ENCODE data around the gene CELF2.

CELF2 gene

GRCh38 chr10:11286261-11286852 is 268.7 kb downstream of the CELF2 start:
- FAIRE-seq = no peak

DNA sequence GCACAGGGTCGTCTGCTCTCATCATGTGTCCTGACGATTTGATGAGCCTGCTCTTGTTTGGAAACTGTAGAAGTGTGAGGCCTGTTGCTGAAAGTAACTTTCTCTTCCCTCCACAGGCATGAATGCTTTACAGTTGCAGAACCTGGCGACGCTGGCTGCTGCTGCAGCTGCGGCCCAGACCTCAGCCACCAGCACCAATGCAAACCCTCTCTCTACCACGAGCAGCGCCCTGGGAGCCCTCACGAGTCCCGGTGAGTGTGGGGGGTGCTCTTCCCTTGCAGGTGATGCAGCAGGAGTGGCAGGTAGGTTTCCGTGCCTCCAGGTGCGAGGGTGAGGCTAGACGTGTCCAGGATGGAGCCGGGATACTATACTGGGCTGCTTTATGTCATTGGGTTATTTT is 270.6 kb downstream of the CELF2 start:
- no peak for FAIRE-seq
- no peak for DNase-seq (ENCODE audit: insufficient read length, low spot score)

More at GRCh38 chr10:11286261-11286852, 268.7 kb downstream of the CELF2 start:
- DNase-seq (ENCODE audit: insufficient read length, low spot score) = no peak

- FAIRE-seq (no peak), DNase-seq (ENCODE audit: insufficient read length, low spot score) (no peak)
Observed at GRCh38 chr10:11290156-11290890, 272.7 kb downstream of the CELF2 start.

DNA sequence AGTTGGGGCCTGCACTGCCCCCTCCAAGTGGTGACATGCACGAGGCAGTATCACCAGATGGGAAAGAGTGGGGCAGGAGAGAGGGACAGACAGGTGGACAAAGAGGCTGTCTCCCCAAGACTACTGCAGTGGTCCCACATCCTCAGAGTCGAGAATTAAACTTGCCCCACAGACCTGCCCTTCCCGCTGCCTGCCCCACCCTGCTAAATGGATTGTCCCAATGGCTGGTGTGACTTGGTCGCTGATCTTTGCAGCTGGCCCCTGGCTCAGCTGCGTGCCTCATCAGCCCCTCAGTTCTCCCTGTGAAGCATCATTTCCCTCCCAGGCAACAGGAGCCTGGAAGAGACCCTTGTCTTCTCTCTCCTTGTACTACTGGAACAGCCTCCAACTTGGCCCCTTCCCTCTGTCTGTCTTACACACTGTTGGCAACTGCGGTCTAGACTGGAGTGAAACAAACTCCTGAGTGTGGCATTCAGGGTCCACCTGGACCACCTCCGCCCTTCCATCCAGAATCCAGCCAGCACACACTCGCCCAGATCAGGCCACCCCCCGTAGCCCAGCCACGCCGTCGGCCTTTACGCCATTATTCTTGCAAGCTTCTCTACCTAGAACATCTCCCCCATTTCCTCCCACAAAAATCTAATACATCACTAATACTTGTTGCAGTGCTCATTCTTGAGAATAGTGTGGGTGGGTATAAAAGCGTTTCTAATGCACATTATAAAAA is 275.1 kb downstream of the CELF2 start:
- DNase-seq (ENCODE audit: insufficient read length, low spot score) = no peak
- no peak for FAIRE-seq

GRCh38 chr10:11293332-11293731 is 275.7 kb downstream of the CELF2 start:
- no peak for DNase-seq (ENCODE audit: insufficient read length, low spot score)
- no peak for FAIRE-seq

- DNase-seq (ENCODE audit: insufficient read length, low spot score) (no peak), FAIRE-seq (no peak)
Observed at GRCh38 chr10:11294831-11295450, 277.3 kb downstream of the CELF2 start.

DNA sequence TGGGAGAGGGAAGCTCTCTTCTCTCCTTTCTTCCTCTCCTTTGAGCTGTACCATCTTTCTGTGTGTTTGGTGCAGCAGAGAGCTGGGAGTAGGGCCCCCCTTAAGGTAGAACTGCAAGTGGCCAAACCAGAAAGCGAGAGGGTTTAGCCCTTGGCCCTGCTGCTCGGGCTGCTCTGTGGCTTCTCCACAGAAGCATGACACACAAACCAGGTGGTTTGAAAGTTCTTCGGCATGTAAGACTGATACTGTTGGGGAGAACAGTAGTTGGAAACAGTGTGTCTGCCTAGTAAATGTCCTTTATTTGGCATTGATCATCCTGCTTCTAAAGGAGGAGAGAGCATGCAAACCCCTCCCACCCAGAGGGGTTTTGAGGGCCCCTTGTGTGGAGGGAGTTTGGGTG is 277.8 kb downstream of the CELF2 start:
- no peak for FAIRE-seq
- no peak for DNase-seq (ENCODE audit: insufficient read length, low spot score)

DNA sequence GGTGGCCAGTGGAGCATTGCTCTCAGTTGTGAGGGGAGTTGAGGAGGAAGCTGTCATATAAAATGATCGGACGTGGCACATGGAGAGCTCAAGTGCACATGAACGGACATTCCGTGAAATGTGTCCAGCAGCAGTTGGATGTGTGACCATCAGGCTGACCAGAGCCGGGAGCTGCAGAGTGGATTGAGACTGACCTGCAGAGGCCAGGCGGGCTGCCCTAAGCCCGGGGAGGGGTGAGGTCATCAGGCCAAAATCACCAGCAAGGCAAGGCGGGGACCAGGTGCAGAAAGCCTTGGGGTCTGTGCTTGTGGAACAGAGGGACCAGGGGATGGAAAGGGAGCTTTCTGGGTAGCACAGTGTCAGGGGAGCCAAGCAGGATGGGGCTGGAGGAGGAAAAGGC is 279.5 kb downstream of the CELF2 start:
- DNase-seq (ENCODE audit: insufficient read length, low spot score) = no peak
- no peak for FAIRE-seq

GRCh38 chr10:11298116-11298515 is 280.4 kb downstream of the CELF2 start:
- no peak for DNase-seq (ENCODE audit: insufficient read length, low spot score)
- no peak for FAIRE-seq

GRCh38 chr10:11299125-11299524 is 281.5 kb downstream of the CELF2 start:
- no peak for DNase-seq (ENCODE audit: insufficient read length, low spot score)
- FAIRE-seq = no peak

GRCh38 chr10:11300026-11300425 is 282.4 kb downstream of the CELF2 start:
- FAIRE-seq (no peak), DNase-seq (ENCODE audit: insufficient read length, low spot score) (no peak)

DNA sequence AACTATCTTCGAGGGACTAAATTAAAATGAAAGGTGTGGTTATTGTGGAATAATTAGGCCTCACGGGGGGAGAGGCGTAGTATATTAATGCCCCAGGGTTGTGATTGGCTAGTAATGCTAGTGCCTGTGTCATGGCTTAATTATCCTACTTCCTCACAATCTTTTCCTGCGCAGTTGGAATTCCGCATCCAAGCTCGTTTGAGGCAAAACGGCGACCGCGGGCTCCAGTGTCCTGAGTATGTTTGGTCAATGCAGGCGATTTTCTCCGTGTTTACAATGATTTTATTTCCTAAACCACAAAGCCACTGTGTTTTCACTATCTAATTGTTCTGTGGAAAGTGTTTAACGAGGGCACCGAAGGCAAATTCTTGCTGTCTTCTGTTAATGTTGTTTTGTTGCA is 282.9 kb downstream of the CELF2 start:
- no peak for FAIRE-seq
- DNase-seq (ENCODE audit: insufficient read length, low spot score) = no peak

DNA sequence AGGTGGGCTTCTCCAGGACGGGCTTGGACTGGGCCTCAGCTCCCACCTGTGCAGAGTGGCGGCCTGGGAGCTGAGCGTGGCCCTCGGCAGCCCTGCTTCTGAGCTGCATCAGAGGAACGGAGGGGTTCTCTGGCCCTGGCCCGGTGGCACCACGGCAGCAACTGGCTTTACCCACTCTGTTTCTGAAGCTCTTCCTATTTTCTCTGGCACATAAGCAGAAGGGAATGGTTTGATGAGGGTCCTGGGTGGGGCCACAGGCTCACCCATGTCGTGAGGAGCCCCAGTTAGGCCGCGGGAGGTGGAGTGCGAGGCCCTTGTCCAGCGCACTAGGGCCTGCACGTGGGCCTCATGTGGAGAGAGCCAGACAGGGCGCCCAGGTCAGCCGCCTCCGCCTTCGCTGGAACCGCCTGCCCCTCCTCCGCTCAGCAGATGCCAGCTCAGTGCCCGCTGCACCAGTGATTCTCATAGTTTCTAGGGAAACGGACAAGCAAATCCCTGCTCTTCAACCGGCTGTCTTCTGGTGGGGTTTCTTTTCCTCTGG is 284.0 kb downstream of the CELF2 start:
- FAIRE-seq = no peak
- DNase-seq (ENCODE audit: insufficient read length, low spot score) = no peak

DNA sequence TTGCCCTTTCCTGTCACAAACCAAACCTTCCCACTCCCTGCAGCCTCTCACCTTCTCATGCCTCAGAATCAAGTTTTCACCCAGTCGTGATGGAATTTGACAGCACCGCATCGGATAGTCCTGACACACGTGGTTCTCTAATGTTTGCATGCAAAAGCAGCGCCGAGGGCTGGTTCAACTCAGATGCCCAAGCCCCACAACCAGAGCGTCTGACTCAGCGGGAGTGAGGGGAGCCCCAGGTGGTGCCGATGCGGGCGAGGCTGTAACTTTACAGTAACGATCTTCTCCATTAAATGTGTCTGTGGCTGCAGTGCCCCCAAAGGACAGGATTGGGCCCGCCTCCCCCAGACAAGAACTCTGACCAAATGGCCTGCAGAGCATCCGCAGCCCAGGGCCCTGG is 284.5 kb downstream of the CELF2 start:
- no peak for DNase-seq (ENCODE audit: insufficient read length, low spot score)
- no peak for FAIRE-seq

- no peak for FAIRE-seq
- no peak for DNase-seq (ENCODE audit: insufficient read length, low spot score)
Observed at GRCh38 chr10:11303361-11304170, 285.9 kb downstream of the CELF2 start.

- DNase-seq (ENCODE audit: insufficient read length, low spot score) (no peak), FAIRE-seq (no peak)
Observed at GRCh38 chr10:11304906-11305585, 287.4 kb downstream of the CELF2 start.

DNA sequence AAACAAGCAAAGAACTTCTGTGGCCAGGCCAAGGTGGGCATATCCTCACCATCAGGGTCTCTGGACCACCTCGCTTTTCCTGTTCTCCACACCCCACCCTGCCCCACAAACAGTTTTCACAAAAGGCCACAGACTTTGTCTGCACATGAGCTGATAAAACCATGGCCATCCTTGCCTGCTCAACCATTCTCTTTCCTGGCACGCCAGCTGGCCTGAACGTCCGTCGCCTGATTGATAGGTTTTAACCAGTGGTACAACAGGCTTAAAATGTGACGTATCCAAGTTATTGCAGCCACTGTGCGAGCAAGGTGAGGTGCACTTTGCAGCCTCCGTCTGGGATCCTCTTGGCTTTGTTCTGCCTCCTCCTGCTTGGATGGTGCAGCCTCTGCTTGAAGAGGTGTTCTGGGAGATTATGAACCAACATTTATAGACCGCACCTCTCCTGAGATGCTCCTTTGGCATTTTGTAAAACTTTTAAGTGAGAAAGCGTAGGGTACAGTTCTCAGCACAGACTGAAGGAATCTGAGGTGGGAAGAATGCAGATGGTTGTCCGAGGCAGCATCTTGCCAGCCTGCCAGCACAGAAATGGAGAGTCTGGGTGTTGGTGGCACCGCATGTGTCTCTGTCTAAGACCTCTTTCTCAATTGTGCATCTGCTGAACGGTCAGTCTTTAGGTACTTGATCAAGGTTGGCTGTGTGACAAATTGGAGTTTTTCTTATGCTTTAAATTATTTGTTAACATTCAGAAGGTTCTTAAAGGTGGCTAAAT is 288.3 kb downstream of the CELF2 start:
- FAIRE-seq = no peak
- DNase-seq (ENCODE audit: insufficient read length, low spot score) = no peak

- FAIRE-seq = no peak
Observed at GRCh38 chr10:11307004-11307403, 289.3 kb downstream of the CELF2 start.

GRCh38 chr10:11307937-11308336 is 290.3 kb downstream of the CELF2 start:
- FAIRE-seq = no peak

More at GRCh38 chr10:11307004-11307403, 289.3 kb downstream of the CELF2 start:
- no peak for DNase-seq (ENCODE audit: insufficient read length, low spot score)

More at GRCh38 chr10:11307937-11308336, 290.3 kb downstream of the CELF2 start:
- no peak for DNase-seq (ENCODE audit: insufficient read length, low spot score)

Measured in HTR-8/SVneo (cell line).